GM19372 (cell line): Measurements from ENCODE around the gene ADAMTS9.
"Not testable (repeated sequence)": the region's sequence is repeated elsewhere in the genome, so short reads cannot be mapped to it uniquely, and the experiment has no call there.

ENCODE experiments used
- ATAC-seq: cut with Tn5 transposase; IDR thresholded peaks from one replicate; pipeline ENCODE4 v1.9.1; 2021; ENCODE audit warnings: mild to moderate bottlenecking, low read depth, moderate library complexity; ENCODE audit not compliant: unreplicated experiment

Gene ADAMTS9

DNA sequence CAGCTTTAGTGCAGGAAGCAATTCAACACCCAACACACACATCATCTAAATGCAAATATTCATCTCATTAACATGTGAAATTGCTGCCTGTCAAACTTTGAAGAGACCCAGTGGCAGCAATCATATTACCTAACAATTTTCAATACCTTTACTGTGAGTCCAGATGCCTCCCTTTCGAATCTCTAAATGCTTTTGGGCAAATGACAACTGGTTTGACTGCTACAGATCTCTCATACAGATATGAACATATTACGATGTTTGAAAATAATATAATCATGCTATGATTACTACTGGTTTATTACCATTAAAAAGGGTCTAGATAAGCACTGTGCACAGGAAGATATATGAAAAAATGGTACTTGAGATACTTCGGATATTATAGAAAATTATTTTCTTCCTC, 137.9 kb downstream of the ADAMTS9 start:
- no peak for ATAC-seq

DNA sequence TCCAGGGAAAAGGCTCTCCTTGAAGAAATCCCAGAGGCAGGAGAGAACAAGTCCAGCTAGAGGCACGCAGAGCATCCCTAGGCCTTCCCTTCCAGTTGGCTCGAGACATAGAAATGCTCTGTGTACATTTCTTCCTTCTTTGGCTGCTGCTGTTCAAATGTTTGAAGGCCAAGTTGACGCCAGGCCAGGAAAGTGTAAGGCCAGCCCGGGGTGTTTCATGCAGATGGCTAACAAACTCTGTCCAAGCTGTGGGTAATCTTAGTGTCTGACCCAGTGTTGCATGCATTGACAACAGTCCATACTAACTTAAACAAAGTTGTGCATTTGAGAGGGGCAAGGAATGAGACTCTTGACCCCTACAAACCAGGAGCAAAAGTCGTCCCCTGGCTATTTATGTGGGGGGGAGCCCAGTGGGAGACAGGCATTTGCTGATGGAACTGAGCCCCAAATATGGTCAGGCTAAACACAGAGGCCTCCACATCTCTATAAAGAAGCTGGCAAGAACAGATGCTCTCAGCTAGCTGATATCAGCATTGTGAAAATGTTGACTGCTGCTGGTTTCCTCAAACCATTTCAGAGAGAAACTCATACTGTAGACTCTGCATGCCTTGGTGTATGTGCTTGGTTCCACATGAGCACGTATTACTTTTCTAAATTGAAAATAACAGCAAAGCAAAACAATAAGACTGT, 139.5 kb downstream of the ADAMTS9 start:
- ATAC-seq, result no peak

DNA sequence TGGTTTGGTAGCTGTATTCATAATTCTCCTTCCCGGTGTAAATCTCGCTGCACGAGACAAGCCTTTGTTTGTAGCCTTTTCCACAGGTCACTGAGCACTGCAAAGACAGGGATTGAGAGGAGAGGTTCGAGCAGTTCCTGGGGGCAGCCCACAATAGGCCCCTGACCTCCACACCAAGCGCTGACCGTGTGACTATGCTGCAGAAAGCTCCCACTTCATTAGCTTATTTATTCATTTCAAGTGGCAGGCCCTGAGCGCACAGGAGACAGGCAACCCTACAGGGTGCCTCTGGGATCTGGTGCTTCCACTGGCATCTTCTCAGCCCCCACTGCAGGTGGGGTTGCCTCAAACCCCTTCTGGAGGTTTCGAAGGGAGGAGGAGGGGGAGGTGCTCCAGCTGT, 140.9 kb downstream of the ADAMTS9 start:
- ATAC-seq, result no peak

DNA sequence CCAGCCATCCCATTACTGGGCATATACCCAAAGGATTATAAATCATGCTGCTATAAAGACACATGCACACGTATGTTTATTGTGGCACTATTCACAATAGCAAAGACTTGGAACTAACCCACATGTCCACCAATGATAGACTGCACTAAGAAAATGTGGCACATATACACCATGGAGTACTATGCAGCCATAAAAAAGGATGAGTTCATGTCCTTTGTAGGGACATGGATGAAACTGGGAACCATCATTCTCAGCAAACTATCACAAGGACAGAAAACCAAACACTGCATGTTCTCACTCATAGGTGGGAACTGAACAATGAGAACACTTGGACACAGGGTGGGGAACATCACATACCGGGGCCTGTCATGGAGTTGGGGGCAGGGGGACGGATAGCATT, 142.6 kb downstream of the ADAMTS9 start:
- not testable (repeated sequence) for ATAC-seq

DNA sequence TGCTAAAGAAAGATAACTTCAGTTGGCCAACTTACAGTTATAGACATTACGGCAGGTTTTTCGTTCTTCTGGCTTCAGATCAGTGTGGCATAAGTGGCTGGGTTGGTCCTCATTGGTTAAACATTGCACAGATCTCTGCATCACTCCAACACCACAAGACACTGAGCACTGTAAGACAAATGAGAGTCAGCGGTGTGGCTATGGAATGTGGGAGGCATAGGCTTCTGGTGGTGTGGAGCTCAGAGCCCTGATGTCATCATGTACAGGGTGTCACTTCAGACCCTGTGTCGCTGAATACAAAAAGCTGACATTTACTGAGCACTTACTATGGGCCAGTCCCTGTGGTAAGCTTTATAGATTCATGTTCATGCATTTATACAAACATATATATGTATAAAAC, 146.0 kb downstream of the ADAMTS9 start:
- ATAC-seq, result no peak

DNA sequence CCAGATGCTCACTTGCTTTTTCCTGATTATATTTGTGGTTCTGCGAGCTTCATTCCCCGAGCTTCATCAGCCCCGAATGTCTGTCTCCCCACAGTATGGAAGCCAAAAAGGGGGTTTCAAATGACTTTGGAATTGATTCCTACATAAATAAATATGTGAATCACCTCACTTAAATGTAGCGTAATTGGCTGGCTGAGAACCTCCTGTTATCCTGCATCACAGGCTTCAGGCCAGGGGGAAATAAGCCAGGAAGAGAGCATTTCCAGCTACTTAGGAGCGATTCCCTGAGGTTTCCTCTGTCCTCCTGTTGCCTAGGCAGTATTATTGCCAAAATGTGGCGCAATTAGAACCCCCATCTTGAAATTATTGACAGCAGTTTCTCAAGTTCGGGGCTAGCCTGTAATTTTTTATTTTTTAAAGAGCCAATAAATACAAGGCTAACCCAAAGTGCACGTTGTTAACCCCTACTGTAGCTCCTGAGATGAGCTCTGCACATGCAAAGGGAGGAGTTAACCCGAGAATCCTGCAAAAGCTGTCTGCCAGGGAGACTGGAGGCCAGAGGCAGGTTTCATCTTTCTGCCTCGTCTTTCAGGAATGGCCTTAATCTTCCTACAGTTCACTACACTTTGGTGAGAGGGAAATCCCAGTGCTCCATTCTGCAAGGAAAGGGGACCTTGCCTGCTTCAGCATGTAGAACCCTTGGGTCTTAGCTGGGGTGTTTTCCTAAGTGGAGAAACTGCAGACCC, 148.2 kb downstream of the ADAMTS9 start:
- ATAC-seq, result no peak

DNA sequence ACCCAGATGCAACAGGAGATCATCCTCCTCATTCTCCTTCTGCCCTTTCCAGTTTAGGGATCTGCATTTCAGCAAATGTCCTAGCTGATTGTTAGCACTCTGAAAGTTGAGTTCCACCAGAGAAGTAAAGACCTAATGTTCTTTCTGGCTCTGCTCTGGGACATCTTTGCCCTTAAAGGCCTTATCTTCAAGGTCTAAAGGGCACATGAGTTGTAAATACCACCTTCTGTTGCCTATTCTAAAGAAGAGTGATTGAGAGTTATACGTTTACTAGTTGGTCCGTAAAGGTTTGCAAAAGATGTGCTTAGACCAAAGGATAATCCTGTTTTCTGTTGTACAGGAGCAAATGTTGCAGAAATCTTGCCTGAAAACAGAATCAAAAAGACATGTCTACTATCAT, 151.6 kb downstream of the ADAMTS9 start:
- ATAC-seq, result no peak

DNA sequence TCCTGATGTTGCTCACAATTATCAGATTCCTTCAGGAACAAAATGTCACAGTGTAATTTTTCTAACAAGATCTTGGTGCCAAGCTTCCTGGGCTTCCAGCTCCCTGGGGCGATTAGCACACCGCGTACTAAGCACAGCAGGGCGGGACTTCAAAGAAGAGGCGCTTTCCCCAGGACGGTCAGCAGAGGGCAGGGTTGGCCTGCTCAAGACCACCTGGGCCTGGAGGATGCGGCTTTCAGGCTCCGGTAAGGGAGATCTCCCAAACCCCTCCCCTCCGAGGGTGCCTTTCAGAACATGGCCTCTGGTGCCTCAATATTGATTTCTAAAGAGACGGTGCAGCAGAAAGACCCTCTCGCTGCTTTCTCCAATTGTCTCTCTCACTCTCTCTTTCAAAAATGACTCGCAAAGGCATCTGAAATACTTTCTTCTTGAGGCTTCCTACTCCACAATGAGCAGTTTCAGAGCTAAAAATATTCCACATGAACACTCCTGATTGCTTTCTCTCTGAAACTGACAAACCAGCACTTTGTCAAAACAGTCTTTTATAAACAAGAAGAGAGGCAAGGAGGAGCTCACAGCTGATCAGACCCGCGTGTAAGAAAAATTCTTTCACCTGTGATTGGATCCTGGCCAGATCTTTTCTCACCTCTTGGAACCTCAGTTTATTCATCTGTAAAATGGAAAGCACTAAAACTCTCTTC, 154.0 kb downstream of the ADAMTS9 start:
- ATAC-seq, result peak; percentile 86

DNA sequence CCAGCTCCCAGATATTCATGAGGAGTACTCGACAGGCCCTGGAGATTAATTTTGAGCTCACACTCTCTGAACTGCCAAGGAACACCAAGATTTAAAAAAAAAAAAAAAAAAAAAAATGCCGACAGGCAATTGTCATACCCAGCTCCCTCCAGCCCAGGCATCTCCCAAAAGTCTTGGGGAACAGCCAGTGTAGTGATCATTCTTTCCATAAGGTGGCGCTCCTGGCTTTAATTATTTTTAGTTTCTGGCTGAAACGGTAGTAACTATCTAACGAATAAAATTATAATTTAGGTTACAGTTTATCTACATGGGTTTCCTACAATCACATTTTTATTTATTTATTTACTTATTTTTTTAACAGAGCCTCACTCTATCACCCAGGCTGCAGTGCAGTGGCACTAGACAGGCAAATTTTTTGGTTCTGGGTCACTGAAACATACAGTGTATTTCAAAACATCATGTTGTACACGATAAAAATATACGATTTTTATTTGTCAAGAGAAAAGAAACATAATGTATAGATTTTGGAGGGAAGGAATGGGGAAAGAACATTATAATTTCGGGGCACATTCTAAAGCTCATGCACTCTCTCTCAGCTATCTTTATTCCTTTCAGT, 157.3 kb downstream of the ADAMTS9 start:
- no peak for ATAC-seq

DNA sequence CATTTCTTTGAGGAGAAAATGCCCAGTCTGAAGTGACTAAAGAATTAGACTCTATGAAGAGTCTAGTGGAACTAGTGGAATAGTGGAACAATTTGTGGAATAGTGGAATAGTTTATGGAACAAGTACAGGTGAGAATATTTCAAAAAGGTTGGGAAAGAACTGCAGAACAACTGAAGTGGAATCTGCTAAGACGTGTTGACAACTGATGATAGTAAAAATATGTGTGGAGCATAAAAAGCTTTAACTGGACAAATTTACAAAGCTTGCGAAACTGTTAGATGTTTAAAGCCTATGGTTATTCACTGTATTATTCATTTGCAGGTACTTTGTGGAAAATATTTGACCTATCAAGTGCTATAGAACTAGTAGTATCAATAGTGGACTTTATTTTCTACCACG, 164.5 kb downstream of the ADAMTS9 start:
- no peak for ATAC-seq

DNA sequence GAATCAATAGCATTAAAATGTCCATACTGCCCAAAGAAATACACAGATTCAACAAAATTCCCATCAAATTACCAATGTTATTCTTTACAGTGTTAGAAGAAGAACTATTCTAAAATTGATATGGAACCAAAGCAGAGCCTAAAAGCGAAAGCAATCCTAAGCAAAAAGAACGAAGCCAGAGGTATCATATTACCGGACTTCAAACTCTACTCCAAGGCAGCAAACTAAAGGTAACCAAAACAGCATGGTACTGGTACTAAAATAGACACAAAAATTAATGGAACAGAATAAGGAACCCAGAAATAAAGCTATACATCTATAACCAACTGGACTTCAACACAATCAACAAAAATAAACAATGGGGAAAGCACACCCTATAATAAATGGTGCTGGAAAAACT, 167.5 kb downstream of the ADAMTS9 start:
- ATAC-seq, result no peak

DNA sequence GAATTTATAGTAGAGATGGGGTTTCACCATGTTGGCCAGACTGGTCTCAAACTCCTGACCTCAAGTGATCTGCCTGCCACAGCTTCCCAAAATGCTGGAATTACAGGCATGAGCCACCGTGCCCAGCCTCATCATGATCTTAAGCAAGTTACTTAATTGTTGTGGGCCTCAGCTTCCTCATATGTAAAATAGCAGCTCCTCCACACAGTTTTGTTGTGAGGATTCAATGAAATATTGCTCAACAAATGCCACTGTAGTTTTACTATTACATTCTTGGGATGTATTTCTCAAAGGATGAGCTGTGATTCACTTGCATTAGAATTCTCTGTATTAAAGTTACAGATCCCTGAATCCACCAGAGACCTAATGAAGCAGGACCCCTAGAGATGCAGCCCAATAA, 168.8 kb downstream of the ADAMTS9 start:
- no peak for ATAC-seq

DNA sequence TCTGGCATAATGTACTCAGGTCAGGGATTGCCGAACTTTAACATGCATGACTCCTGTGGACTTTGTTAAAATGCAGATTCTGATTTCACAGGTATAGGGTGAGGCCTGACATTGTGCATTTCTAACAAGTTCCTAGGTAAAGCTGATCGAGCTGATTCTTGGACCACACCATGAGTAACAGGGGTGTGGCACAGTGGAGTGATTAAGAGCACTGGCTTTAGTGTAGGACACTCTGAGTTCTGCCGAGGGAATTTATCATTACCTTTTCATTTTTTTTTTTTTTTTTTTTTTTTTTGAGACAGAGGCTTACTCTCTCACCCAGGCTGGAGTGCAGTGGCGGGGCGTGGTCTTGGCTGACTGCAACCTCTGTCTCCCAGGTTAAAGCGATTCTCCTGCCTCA, 169.3 kb downstream of the ADAMTS9 start:
- ATAC-seq, result no peak

DNA sequence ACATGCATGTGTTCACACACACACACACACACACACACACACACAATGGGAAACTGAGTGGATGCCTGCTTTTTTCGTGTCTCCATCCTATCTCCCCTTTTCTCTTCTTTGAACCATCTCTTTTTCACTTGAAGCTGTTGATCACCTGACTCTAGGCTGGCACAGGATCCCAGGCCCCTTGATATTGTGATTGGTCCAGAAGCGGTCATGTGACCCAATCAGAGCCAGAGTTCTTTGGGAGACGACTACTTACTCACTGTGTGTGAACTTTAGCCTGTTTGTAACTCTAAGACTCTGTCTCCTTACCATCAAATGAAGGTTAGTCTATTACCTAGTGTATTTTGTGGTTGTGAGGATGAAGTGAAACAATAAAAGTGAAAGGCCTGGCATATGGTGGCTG, 172.9 kb downstream of the ADAMTS9 start:
- no peak for ATAC-seq

DNA sequence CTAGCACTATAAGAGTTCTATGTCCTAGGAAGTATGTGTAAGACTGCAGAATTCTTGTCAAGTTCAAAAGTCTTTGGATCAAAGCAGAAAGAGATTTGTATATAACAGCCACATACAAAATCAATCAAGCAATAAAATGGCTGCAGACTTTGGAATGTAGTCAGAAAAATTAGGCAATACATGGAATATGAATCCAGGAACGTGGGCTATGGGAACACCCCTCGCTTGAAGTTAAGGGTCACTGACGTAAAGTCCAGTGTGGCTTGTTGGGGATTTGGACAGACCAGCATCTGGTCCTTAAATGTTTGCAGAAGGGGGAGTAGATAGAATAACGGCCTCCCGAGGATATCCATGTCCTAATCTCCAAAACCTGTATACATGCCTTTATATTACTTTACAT, 178.6 kb downstream of the ADAMTS9 start:
- no peak for ATAC-seq

DNA sequence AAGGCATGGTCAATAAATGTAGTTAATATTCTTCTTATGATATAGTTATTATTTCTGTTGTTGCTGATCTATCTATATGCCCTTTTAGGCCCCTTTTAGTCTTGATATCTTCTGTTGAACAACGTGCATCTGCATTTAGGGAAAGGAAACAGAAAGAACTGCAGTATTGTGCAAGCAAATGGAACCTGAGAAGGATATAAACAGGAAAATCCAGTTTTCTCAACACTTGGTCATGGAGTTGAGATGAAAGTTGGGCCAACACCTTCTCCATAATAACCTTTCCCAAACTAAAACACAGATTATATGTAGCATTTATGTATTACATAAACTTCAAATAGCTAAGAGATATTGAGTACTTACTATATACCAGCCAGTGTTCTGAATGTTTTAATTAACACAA, 179.7 kb downstream of the ADAMTS9 start:
- no peak for ATAC-seq

DNA sequence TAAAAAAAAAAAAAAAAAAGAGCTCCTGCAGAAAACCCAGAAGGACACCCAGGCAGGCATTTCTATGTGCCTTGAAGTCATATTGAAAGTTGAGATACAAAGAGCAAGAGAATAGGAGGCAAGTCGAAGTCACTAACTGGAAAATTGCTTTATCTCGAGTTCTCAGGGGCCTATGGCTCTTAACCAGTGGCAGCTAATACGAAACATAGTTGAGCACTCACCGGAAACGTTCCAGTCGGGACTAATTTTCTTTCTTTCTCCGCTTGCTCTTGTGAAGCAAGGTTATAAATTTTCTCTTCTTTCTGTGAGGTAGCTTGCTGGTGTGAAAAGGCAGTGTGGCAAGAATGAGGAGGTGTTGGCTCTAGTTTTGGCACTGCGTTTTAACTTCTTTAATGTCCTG, 181.5 kb downstream of the ADAMTS9 start:
- no peak for ATAC-seq

DNA sequence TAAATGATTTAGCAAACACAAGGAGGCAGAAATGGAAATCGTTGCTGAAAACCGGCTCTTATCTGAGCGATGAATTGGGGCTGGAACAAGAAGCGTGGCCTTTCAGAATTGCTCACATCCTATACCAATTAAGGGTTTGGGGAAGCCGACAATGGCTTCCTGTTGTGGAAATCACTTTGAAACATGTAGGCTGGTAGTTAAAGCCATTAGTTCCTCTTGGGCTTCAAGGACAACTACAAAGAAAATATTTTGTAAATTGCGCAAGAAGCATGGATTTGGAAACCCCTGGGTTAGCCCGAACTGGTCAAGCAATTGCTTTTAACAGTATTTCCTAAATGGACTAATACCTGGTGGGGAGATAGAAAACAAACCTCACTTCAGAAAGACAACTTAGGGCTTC, 182.4 kb downstream of the ADAMTS9 start:
- ATAC-seq, result no peak

DNA sequence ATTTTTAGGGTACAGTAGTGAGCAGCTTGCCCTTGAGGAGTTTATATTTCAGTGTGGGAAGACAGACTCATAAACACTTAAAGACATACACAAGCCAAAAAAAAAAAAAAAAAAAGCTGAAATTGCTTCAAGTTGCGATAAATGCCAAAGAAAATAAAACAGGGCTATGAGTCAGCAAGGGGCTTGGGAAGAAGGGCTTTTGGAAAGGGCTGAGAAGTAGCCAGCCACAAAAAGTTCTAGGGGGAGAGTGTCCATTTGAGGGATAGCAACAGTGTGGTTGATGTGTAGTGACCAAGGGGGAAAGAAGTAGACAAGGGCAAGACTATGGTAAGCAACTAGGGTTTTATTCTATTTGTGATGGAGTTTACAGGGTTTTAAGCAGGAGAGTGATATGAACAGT, 185.5 kb downstream of the ADAMTS9 start:
- ATAC-seq, result no peak

DNA sequence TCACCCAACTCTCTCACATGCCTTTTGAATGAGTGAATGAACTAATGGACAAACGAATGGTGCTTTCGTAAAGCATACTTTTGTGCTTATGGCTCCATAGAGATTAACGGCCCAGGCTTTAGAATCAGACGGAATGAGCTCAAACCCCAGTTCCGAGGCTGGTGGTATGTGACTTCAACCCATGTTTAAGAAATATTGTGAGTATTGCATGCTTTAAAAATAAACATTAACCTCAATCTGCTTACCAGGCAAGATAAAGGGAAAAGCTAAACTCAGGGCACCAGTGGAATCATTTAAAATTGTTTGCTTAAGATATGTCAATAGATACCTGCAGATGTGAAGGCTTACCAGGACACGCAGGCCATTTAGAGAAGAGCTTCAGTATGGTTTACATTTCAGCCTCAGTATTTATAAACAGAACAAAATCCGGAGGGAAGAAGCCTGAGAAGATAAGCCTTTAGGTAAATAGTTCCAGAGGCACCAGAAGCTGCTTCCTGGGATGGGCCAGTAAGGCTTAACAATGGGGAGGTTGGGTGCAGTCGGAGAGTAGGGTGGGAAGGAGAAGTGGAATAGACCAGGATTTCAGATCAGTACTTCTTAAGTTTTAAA, 186.4 kb downstream of the ADAMTS9 start:
- ATAC-seq, result no peak
